Fibroblast of skin of right biceps (primary cell): ENCODE data around the gene CFAP92.
"Not testable (repeated sequence)": the region's sequence is repeated elsewhere in the genome, so short reads cannot be mapped to it uniquely, and the experiment has no call there.

Experiments used
- DNase-seq: peaks from one replicate; pipeline ENCODE4 v3.0.0-alpha.2; 2013

CFAP92 gene

GRCh38 chr3:128935922-128936321 lies 58.0 kb downstream of the CFAP92 start:
- DNase-seq = no peak

GRCh38 chr3:128933922-128934253 lies 60.0 kb downstream of the CFAP92 start:
- DNase-seq = no peak

GRCh38 chr3:128933213-128933921 lies 60.5 kb downstream of the CFAP92 start:
- no peak for DNase-seq

- no peak for DNase-seq
Measured at GRCh38 chr3:128932516-128933212, 61.2 kb downstream of the CFAP92 start.

- no peak for DNase-seq
Measured at GRCh38 chr3:128931046-128931445, 62.8 kb downstream of the CFAP92 start.

- no peak for DNase-seq
Measured at GRCh38 chr3:128929364-128929763, 64.5 kb downstream of the CFAP92 start.

GRCh38 chr3:128923986-128924385 lies 69.9 kb downstream of the CFAP92 start:
- DNase-seq = not testable (repeated sequence)

- no peak for DNase-seq
Measured at GRCh38 chr3:128923576-128923975, 70.3 kb downstream of the CFAP92 start.

- DNase-seq = no peak
Measured at GRCh38 chr3:128922804-128923459, 70.9 kb downstream of the CFAP92 start.

- DNase-seq = no peak
Measured at GRCh38 chr3:128919988-128920387, 73.9 kb downstream of the CFAP92 start.

GRCh38 chr3:128917291-128917690 lies 76.6 kb downstream of the CFAP92 start:
- no peak for DNase-seq

GRCh38 chr3:128914966-128915645 lies 78.8 kb downstream of the CFAP92 start:
- DNase-seq = no peak

- DNase-seq = no peak
Measured at GRCh38 chr3:128911911-128912310, 82.0 kb downstream of the CFAP92 start.

- DNase-seq = no peak
Measured at GRCh38 chr3:128910006-128910405, 83.9 kb downstream of the CFAP92 start.

GRCh38 chr3:128908951-128909350 lies 84.9 kb downstream of the CFAP92 start:
- no peak for DNase-seq

GRCh38 chr3:128907706-128908445 lies 86.0 kb downstream of the CFAP92 start:
- DNase-seq = no peak

- DNase-seq = no peak
Measured at GRCh38 chr3:128906804-128907525, 86.9 kb downstream of the CFAP92 start.

GRCh38 chr3:128906031-128906803 lies 87.7 kb downstream of the CFAP92 start:
- no peak for DNase-seq

GRCh38 chr3:128903501-128903900 lies 90.4 kb downstream of the CFAP92 start:
- no peak for DNase-seq

- DNase-seq = no peak
Measured at GRCh38 chr3:128902426-128902825, 91.5 kb downstream of the CFAP92 start.
